ENCODE measurements around the gene IKZF5. TPM values are rescaled to one million over a fixed set of nuclear protein-coding genes. Genes with fewer than 3 reads are reported as not detected.

Gene IKZF5
- total RNA-seq, 1 experiment from 2014 or later: 17.1 TPM

DNA sequence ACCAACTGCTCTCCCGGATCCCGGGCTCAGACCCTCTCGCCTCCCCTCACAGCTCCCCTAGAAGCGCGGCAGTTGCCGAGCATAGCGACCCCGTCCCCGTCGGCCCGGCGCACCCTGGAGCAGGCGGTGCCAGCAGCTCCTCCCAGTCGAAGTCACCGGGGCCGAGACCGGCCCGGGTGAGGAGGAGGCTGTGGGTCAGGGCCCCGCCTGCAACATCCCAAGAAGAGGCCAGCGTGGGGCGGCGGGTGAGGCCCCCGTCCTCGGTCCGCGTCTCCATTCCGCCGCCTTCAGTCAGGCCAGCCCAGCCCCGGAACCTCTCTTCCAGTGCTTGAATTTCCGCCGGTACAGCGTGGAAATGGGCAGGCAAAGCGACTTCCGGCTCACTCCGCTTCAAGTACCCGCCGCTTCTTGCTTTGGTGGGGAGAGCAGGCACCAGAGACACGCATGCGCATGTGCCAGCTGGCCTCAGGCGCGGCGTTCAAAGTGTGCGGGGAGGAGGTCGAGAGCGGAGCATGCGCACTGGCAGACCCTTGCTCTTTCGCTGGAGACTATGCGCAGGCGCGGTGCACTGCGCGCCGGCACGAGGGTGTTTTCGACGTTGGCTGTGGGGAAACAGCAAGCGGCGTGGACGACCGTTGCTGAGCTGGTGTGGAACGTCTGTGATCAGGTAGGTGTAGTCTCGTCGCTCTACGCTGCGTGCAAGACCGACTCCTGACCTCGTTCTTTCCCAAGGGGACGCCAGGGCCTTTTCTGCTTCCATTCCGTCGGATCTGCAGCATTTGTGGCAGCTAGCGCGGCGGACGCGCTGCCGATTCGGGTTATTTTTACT lies 54.5 kb downstream of the IKZF5 start, which contains the start of gene C10orf88:
TSS of gene C10orf88 (minus strand) at position 326 of the 829 bp plus-strand sequence. CDS start at position 277, 49 bp downstream.
- Histone ChIP-seq H4K20me1 (ENCODE audit: insufficient read depth) (no peaks in the 10 kb centered on the region), H3K27ac (ENCODE audit: low read depth, low read length) (peak within 1 kb of the TSS; percentile 66; the same call in 1 of the 2 replicates)

More for the DNA sequence above, 54.5 kb downstream of the IKZF5 start, which contains the start of gene C10orf88:
- ATAC-seq (peak; percentile 99), DNase-seq (ENCODE audit: low read depth, low spot score) (peak; percentile 99)
- Histone ChIP-seq H3K9ac (ENCODE audit: low read length) (peak within 1 kb of the TSS; percentile 75), H3K36me3 (ENCODE audit: control insufficient read depth in 1 of 2, insufficient read depth in 2 of 2, low read length in 2 of 2) (0 out of 4 replicates have a peak, but pooled peaks cover 0 to 5% of the 10 kb centered on the region in 2 experiments), H2AFZ (ENCODE audit: low read depth, low read length, poor library complexity, severe bottlenecking) (peak within 1 kb of the TSS; percentile 40), H3K4me3 (replicated peaks in 1 of 2; ENCODE audit: low read depth in 1 of 2, low read length in 2 of 2) (peak within 1 kb of the TSS; percentile 72 to 83), H3K79me2 (ENCODE audit: insufficient read depth, low read length) (0 out of 2 replicates have a peak, but pooled peaks cover 4% of the 10 kb centered on the region), H3K4me2 (ENCODE audit: low read length) (peak within 1 kb of the TSS; percentile 90), H3K4me1 (ENCODE audit: control insufficient read depth in 1 of 2, insufficient read depth in 2 of 2, low read length in 2 of 2) (peaks cover 0 to 16% of the 10 kb centered on the region in 2 experiments; a peak in 2 of 4 replicates), H3K9me3 (ENCODE audit: control insufficient read depth in 1 of 2, insufficient read depth in 1 of 2, low read depth in 1 of 2, low read length in 2 of 2) (peaks cover 0 to 7% of the 10 kb centered on the region in 2 experiments; a peak in 1 of 4 replicates), H3K27me3 (ENCODE audit: insufficient read depth, low read length) (no peaks in the 10 kb centered on the region), H3K9me2 (ENCODE audit: insufficient read depth) (no peaks in the 10 kb centered on the region)
- intact Hi-C loops (cut with micrococcal nuclease): loop anchor here (1.0 kb wide), 2 partner anchors 26 to 54 kb away; partner anchors contain the start of genes IKZF5 and PSTK
- TF ChIP-seq ZFX (IDR thresholded peaks at IDR 0.05) (peak; percentile 80), POLR2AphosphoS5 (IDR thresholded peaks at IDR 0.05; ENCODE audit: low read depth, low read length) (peak; percentile 90), CBX3 (IDR thresholded peaks at IDR 0.05; ENCODE audit: low read depth) (peak; percentile 100), EGR1 (IDR thresholded peaks at IDR 0.05; ENCODE audit: low read depth) (no peak), TCF7L2 (IDR thresholded peaks at IDR 0.05; ENCODE audit: borderline replicate concordance, extremely low read depth, insufficient read depth, insufficient read length) (peak; percentile 98), POLR2A (IDR thresholded peaks at IDR 0.05; ENCODE audit: borderline replicate concordance, extremely low read depth, insufficient read depth, insufficient read length) (peak; percentile 43), YY1 (IDR thresholded peaks at IDR 0.05; ENCODE audit: extremely low read depth, insufficient replicate concordance, low read depth, low read length) (peak; percentile 90)
- TF ChIP-seq, protein P1, sequence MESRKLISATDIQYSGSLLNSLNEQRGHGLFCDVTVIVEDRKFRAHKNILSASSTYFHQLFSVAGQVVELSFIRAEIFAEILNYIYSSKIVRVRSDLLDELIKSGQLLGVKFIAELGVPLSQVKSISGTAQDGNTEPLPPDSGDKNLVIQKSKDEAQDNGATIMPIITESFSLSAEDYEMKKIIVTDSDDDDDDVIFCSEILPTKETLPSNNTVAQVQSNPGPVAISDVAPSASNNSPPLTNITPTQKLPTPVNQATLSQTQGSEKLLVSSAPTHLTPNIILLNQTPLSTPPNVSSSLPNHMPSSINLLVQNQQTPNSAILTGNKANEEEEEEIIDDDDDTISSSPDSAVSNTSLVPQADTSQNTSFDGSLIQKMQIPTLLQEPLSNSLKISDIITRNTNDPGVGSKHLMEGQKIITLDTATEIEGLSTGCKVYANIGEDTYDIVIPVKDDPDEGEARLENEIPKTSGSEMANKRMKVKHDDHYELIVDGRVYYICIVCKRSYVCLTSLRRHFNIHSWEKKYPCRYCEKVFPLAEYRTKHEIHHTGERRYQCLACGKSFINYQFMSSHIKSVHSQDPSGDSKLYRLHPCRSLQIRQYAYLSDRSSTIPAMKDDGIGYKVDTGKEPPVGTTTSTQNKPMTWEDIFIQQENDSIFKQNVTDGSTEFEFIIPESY (IDR thresholded peaks at IDR 0.05; ENCODE audit: extremely low read depth, insufficient replicate concordance, low read length): peak; percentile 44
- TF ChIP-seq, protein P2, sequence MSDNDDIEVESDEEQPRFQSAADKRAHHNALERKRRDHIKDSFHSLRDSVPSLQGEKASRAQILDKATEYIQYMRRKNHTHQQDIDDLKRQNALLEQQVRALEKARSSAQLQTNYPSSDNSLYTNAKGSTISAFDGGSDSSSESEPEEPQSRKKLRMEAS (IDR thresholded peaks at IDR 0.05): peak; percentile 100
- TF ChIP-seq, protein P3, sequence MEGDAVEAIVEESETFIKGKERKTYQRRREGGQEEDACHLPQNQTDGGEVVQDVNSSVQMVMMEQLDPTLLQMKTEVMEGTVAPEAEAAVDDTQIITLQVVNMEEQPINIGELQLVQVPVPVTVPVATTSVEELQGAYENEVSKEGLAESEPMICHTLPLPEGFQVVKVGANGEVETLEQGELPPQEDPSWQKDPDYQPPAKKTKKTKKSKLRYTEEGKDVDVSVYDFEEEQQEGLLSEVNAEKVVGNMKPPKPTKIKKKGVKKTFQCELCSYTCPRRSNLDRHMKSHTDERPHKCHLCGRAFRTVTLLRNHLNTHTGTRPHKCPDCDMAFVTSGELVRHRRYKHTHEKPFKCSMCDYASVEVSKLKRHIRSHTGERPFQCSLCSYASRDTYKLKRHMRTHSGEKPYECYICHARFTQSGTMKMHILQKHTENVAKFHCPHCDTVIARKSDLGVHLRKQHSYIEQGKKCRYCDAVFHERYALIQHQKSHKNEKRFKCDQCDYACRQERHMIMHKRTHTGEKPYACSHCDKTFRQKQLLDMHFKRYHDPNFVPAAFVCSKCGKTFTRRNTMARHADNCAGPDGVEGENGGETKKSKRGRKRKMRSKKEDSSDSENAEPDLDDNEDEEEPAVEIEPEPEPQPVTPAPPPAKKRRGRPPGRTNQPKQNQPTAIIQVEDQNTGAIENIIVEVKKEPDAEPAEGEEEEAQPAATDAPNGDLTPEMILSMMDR (IDR thresholded peaks at IDR 0.05 in 2 of 3, conservative IDR thresholded peaks at IDR 0.05 in 1 of 3; ENCODE audit: borderline replicate concordance in 1 of 3, insufficient read depth in 1 of 3, low read depth in 2 of 3, low read length in 2 of 3): no peak
- ChIA-PET CTCF (interaction anchor here (1.4 kb wide), 1 partner anchor 26 kb away, joined by 7 read pairs; the partner anchor contains the start of gene PSTK), POLR2A (no interaction called here), RAD21 (ENCODE audit: low non-redundant PET in 1 of 2, low total read pairs in 2 of 2, uncharacterized antibody in 2 of 2, unreplicated experiment in 2 of 2) (no interaction called here)
- no TSS peak for BruUV-seq (replicated peaks)

Measured in HCT116 (cell line).